RPMI7951 (cell line): Measurements from ENCODE around the gene SHB. TPM values are rescaled to one million over a fixed set of nuclear protein-coding genes. Genes with fewer than 3 reads are reported as not detected.

Experiments
- DNase-seq: peaks from one replicate; pipeline ENCODE4 v3.0.0-alpha.2; 2012; ENCODE audit warnings: low read depth
- total RNA-seq: library from RNA; depleted of rRNA; stranded (reverse); fragments of >200 nt; shearing (Covaris generic); gene quantifications from 2 replicates; pipeline ENCODE4 v1.2.3, GENCODE V29; 2014

Gene SHB
- total RNA-seq, 1 experiment from 2014 or later = 10.0 TPM

DNA sequence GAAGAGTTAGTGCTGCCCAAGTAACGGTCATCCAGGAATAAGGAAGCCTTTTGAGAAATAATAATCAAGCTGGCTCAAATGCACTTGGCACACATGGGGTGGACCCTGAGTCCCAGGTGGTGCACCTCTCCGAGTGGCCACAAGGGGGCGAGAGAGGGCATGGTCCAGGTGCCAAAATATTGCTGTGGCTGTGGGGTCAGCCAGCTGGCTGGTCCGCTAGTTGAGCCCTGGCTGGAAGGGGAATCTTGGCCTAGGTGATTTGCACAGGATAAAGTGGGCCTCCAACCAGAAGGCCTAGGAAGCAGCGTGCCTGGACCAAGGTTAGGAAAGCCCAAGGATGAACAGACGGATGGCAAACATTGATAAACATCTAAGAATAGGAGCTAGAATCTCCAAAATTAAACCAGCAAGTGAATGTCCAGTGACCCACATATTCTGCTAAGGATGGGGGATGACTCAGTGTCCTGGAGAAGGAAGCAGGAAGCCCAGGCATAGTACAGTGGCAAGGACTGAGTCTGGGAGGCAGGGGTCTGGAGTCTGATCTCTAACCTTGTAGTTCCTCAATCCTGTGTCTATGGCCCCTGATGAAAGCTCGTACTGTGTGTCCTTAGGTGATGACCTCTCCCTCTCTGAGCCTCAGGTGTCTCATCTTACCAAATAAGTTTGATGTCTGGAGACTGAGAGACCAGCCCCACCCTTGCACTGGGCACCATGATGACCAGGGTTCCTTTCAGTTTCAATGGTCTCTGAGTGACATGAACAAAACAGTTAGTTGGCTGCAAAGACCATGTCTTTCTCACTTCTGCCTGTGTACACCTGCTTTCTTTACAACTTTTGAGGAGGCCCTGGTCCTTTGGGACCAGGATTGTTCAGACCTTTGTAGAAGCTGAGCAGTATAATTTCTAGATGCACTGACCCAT, 19.2 kb upstream of the SHB start:
- peak; percentile 55 for DNase-seq

DNA sequence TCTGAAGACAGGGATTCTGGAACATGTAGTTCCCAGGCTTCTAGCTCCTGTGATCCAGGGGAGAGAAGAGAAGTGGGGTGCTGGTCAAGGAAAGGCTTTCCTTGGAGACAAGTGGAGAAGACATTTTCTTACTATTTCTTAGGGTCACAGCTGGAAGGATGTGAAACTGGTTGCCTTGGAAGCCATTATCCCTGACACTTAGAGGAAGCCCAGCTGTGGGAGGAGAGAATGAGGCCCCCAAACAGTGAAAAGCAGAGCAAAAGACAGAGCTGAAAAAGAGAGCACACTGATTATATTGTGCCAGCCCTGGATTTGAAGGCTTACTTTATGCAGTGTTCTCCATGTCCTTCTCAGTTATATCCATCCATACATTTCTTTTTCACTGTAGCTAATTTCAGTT, 17.5 kb upstream of the SHB start:
- no peak for DNase-seq

DNA sequence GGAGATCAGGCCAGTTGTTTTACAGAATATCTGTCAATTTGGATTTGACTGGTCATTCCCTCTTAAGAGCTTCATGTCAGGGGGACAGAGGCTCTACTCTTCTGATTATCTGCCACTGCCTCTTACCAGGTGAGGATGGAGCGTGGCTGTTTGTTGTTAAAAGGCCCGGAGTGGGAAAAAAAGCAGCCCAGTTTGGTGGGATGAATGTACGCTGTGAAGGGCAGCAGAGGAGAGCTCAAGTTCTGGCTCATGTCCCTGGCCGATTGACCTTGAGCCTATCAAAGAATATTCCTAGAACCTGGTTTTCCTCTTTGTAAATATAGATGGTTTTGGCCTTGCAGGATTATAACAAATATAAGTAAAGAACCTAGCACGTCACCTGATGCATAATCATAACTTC, 16.3 kb upstream of the SHB start:
- DNase-seq = no peak

DNA sequence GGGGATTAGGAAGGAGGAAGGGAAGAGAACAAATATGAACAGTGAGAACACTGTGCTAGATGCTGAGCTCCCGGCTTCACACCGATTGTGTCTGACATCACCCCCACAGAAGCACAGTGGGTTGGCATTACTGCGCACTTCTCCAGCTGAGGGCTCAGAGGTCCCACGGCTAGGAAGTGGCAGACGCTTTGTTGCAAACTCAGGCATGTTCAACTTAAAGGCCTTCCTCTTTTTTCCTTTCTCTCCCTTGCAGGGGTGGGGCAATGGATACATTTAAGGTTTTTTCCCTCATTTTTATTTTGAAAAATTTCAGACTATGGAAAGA, 15.5 kb upstream of the SHB start:
- DNase-seq = no peak

DNA sequence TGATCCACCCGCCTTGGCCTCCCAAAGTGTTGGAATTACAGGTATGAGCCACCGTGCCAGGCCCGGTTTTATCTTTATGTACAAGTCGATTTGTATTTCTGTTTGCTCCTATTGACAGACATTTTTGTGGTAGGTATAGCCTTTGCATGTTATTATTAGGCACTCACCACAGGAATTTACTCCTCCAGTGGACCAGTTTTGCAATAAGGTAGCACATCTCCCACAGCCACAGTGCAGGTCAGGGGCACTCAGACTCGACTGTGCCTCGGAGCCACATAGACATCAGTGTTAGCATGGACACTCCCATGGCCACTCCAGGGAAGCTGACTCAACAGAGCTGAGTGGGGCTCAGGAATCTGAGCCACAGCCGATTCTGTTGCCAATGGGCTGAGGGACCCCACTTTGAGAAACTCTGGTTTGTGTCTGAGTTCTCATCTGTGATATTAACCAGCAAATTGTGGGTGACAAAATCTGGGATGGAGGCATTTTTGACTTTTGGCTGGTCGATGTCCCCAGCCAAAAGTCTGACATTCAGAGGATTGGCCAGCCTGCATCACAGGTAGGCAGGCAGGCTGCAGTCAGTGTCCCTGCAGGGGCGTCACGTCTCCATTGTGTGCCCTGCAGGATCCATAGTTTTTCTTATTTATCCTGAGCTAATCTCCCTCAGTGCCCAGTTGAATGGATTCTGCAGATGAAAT, 15.0 kb upstream of the SHB start:
- DNase-seq = peak; percentile 63

DNA sequence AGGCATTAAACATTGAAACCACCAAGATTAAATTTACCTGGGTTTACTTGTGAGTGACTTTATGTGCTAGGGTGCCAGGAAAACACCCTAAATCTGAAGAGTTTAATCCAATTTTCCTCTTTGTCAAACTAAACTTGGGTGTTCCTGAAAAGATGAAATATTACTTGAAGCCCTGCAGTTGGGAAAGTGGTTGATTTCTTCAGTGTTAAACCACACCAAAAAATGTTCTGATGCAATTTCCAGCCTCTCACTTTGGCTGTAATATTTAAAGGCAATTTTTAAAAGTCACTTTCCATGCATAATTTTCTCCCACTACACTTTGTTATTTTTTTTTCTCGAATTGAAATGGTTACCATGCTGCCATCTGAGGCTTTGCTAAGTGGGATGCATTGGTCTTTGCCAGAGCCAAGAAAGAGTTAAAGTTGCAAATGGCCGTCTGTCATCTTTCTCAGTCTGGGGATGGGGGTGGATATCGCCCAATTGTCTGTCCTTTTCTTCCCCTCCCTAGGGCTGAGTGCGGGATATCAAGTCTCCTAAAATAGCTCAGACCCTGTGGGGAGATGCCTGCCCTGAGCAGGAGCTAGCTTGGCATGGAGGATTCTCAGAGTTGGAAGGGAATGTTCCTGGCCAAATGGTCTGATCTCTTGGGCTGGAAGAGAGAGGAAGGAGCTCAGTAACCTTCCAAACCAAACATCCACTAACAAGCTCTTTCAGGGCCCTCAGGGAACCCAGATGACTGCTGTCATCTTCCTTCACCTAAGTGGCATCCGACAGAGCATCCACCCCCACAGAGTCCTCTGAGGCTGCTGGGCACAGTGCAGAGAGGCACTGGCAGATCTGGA, 13.6 kb upstream of the SHB start:
- peak; percentile 26 for DNase-seq

DNA sequence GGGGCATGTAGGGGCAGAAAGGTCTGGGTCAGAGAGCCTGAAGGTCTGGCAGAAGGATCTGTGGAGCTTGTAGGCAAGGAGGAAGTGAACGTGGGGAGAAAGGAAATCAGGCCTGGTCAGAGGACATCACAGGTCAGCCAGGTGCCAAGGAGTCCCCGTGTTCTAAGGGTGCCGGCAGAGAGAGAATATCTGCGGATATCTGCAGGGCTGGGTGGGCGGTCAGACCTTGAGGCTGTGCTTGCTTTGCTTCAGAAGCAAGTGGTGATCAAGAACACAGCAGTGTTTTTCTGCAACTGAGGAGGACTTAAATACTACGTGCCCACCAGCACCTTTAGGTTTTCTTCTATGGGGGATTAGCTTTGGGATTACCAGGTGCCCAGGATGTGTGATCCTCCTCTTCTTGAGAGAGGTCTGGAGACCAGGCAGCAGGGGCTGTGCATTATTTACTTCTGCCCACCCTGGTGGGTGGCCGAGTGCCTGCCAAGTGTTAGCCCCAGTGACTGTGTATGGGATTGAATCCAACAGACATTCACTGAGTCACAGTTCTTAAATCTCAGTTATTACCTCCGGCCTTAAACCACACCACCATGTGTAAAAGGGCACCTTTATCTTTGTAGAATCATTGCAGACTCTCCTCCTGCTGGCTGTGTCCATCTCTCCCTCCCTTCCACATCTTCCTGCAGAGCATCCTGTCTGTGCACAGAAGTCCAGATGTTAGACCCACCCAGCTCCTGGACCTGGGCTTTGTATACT, 12.5 kb upstream of the SHB start:
- peak; percentile 89 for DNase-seq

DNA sequence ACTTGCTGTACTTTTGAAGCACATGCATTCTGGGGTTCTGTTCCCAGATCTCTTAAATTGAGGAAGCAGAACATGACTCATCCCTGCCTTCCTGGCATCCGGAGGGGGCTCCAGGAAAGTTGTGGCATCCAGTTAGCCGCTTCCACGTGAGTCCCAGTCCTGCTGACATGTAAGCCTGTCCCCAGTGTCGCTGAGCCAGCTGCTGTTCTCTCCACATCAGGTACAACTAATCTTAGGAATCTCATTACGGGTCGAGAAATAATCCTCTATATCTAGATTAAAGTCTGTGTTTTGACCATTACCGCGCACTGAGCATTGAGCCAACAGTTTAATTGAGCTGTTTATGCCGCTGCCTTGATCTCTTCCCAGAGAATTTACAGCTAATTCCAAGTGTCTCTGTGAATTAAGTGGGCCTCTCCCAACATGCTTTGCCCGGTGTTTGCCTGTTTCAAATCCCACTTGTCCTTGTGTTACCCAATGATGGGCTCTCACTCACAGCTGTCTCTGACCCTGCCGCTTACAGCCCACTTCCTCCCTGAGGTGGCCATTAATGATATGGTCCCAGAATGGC, 10.5 kb upstream of the SHB start:
- peak; percentile 85 for DNase-seq

DNA sequence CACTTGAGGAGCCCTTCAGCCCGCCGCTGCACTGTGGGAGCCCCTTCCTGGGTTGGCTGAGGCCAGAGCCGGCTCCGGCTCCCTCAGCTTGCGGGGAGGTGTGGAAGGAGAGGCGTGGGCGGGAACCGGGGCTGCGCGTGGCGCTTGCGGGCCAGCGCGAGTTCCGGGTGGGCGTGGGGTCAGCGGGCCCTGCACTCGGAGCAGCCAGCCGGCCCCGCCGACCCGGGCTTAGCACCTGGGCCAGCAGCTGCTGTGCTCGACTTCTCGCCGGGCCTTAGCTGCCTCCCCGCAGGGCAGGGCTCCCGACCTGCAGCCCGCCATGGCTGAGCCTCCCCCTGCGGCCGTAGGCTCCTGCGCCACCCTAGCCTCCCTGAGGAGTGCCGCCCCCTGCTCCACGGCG, 6.2 kb upstream of the SHB start:
- DNase-seq = no peak

DNA sequence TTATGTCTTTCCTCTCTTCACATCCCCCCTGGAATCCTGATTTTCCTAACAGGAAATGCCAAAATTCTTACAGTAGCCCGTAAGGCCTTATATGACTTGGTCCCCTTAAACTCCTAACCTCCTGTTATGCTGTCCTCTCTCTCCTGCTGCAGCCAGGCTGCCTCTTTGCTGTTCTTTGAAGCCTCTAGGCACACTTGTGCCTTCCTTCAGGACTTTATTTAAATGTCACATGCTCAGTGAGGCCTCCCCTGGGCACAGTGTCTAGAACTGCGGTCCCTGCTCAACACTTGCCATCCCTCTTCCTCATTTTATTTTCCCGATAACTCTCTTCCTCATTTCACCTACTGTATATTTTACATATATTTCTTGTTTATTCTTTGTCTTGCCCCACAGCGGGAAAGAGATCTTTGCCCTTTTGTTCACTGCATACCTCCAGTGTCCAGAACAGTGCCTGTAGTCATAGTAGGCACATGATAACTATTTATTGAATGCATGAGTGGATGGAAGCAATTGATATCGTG, 5.5 kb upstream of the SHB start:
- DNase-seq = peak; percentile 33

DNA sequence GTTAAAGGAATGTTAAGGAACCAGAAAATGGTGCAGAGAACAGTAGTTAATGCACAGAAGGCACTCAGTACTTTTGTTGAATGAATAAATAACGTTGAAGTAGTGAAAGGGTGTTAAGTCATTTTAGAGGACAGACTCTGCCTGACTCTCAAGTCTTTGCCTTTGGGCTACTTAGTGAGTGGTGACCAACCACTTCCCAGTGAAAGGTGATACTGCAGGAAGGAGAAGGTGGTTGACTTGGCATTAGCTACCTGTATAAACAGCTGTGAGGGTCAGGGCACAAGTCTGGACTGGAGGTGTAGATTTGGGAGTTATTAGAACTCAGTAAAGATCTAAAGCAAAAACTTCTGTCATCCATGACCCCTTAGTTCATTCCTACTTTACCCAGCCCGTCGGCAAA, 4.9 kb upstream of the SHB start:
- DNase-seq = no peak

DNA sequence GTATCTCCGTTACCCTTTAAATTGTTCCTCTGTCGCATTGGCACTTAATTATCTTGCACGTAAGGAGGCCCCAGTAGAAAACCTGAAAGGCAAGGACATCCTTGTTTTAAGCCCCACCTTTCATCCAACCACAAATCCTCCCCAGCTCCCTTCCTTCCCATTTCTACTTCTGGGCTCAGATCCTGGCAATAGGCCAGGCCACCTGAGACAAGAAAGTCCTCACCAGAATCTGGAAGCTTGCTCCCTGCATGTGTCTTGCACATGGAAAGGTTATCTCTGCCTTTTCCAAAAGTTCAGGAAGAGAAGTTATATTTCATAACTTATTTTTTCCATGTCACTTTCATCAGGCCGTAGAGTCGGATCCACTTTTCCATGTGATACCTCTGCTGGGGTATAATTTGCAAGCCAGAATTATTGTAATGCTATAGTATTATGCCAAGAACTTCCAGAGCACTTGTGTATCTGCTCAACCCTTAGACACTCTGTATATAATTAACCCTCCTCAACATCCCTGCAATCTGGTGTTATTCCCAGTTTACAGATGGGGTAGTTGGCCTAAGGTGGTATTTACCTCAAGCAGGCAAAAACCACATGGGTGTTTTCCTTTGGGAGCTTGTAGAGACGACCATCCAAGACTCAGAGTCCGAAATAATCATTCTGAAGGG, 2.6 kb upstream of the SHB start:
- DNase-seq = no peak

DNA sequence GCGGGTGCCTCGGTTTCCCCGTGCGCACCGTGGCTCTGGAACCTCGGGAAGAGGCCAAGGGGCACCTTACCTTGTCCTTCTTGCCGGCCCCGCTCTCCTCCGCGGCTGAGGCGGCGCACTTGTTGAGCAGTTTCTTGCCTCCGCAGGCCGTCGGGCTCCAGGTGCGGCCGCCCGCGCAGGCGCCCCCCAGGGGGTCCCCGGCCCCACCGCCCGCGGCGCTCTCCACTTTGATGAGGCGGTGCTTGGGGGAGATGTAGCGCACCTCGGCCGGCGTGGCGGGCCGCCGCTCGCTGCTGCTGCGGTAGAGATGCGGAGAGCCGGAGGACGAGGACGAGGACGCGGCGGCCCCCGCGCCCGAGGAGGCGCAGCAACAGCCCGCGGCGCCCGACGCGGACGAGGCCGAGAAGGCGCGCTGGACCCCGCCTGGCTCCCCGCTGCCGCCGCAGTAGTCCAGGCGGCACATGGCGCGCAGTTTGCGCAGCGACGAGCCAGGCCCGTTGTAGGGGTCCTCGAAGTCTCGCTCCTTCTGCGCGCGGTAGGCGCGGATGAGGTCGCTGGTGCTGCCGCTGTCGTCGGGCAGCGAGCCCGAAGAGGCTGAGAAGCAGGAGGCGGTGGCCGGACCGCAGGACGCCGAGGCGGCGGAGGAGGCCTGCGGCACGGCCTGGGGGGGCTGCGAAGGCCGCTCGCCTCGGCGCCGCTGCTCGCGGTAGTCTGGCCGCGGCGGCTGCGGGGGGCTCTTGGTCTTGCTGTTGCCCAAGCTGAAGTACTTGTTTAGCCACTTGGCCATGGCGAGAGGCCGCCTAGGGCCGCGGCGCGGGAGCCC, 957 bp downstream of the SHB start:
- DNase-seq = no peak

DNA sequence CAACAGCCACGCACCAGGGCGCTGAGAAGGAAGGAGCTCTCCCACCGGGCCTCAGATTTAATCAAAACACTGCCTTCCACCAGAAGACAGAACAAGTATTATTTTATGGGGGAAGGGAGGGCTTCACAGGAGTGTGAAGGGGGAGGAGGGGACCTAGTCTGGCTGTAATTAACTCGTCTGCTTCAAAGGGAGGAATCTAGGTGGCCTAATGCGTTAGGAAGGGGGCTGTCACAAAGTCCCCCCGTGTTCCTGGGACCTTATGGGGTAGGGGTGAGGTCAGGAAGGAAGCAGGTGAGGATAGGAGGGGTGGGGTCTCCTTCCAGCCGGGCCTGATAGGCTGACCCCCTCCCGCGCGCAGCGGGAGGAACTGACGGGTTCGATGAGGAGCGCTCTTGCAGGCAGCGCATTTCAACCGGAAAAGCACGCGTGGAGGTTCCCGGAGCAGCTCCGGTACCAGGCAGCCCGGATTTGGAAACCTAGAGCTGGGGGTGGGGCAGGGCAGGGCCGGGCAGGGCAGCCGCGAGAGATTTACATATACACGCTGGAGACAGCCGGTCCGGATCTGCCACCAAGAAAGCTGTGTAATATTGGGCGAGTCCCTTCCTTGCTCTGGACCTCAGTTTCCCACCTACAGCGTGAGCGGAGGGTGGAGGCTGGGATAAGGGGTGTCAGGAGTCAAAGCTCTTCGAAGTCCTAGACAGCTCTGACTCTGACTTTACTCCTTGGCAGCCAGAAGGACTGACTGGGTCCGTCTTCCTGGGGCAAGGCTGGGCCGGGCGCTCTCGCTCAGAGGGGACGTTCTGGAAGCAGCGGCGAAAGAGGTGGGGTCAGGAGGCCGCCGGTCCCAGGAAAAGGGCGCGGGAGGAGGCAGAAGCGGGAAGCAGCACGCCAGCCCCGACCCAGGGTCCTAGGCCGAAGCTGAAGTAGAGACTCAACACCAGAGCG, 1.8 kb downstream of the SHB start:
- DNase-seq = no peak

DNA sequence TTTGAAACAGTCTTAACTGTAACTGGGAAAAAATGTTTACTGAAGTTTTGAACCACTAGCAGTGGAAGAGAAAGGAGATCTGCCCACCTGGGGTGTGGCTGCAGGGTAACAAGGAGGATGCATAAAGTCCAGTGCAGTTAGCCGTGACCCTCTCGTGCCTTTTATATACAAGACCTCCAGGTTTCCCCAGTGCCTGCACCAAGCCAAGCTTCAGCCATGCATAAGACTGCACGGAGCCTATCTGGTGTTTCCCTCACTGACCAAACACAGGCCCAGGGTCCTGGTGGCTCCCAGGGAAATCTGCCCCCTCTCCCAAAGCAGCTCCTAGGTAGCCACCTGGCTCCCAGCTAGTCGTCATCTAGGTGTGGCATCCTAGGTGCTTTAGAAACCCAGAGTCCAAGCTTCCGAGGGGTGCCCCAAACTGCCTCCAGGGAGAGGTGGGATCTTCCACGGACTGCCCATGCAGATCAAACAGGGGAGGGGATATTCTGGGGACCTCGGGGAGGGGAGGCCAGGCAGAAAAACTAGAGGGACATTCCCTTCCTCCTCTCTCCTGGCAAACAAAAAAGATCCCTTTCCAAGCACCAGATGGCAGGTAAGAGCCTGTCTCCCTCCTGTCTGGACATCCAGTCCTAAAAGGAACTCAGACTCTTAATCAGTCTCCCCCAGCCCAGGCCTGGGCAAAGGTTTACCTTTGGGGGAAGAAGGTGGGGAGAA, 2.7 kb downstream of the SHB start:
- DNase-seq = no peak

DNA sequence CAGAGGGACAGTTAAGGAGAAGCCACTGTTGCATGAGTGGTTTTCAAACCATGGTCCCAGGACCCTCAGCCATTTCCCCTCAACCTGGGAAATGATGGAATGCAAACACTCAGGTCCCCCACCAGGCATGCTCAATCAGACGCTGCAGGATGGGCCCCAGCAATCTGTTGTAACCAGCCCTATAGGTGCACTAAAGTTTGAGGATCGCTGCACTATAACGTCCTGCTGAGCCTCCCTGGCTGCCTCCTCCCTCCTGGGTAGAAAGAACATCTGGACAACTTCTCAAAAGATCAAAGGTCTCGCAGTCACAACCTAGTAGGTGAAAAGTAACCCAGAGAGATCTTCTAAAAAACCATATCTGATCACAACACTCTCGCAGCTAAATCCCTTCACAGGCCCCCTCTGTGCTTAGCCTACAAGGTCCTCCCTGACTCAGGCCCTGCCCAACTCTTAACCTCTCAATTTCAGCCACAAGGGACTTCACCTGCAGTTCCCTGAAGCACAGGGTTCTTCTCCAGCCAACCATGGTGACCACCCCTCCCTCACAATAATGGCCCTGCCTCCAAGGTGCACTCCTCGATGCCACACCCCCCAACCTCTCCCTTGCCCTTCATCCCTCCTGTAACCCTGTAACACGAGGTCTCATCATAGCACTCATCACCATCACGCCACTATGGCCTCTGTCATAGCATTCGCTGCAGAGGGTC, 3.5 kb downstream of the SHB start:
- DNase-seq = no peak

DNA sequence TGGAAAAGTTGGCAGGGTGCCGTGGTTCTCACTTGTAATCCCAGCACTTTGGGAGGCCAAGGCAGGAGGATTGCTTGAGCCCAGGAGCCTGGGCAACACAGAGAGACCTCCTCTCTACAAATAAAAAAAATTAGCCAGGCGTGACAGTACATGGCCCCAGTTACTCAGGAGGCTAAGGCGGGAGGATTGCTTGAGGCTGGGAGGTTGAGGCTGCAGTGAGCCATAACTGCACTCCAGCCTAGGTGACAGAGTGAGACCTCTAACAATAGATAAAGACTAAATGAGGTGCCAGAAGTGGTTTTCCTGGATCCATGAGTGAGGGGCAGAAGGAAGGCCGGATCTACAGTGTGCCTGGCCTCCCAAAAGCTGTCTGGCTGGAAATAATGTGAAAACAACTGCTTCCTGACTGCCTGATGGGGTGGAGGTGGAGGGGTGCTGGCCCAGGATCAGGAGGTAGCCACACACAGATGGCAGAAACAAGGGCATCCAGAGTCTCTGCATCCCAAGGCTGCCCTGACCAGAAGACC, 4.1 kb downstream of the SHB start:
- DNase-seq = no peak
